GM20431 (cell line): ENCODE data around the gene DISP1.

Experiments used
- in situ Hi-C: fragments of 300-500 bp; cut with MseI, MboI; formaldehyde crosslinking; loops from one replicate; pipeline ENCODE4 v1.15.0; 2020; ENCODE audit warnings: low sequenced_read_pairs; ENCODE audit not compliant: unreplicated experiment

DISP1 gene

GRCh38 chr1:222814536-222815439 lies at the start of gene DISP1:
Gene DISP1 (plus strand): TSS chr1:222815039. CDS start chr1:222942824, 127,785 bp downstream.
- in situ Hi-C loops: no loop called here

GRCh38 chr1:222767152-222767571 lies 47.7 kb upstream of the DISP1 start:
- in situ Hi-C loops: no loop called here

GRCh38 chr1:222768592-222768991 lies 46.2 kb upstream of the DISP1 start:
- in situ Hi-C loops: no loop called here

DNA sequence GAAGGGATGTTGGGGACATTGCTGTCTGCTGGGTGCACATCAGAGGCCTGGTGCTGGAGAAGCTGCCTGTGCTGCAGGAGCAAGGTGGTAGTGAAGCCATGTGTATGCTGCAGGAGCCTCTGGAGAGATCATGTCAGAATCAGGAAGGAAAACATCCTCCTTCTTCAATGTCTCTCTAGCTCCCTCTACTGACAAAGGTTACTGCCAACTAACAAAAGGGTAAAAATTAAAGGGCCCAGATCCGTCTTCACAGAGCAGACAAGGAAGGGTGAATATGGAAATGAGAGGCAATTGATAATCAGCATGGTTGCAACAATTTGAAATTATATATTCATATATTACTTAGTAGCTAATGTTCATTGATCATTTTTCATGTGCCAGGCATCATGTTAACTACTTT lies 45.7 kb upstream of the DISP1 start:
- in situ Hi-C loops: no loop called here

DNA sequence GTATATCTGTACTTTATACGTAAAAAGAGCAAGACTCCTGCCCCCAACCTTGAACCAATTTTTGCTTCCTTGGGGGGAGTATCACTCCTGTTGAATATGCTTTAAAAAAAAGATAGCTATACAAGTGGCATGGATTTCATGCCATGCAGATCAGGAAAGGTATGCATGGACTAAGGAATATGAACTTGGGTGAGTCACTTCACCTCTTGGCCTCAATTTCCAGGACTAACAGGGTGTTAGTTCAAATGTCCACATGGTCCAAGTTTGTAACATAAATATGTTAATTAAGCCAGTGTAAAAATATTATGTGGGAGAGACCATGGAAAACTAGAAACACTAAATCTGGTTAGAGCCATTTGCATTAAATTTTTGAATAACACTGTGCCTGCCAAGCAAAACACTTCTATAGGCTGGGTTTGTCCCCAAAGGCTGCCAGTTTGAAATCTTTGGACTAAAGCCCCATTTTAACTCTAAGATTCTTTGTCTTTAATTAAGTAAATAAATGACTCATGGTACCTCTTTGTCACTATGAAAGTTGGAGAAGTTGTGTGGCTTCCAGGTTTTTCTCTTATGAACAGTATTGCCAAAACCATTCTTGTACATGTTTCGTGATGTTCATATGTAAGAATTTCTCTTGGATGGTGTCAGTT lies 44.7 kb upstream of the DISP1 start:
- in situ Hi-C loops: no loop called here

DNA sequence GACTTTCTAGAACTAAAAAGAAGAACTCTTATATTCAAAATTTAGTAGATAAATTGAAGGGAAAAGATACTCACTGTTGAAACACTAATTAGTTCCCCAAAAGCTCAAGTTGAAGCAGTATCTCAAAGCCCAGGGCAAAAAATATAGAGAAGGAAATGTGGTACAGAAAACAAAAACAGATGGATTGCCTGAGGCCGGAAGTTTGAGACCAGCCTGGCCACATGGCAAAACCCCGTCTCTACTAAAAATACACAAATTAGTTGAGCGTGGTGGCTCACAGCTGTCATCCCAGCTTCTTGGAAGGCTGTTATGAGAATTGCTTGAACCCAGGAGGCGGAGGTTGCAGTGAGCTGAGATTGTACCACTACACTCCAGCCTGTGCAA lies 41.9 kb upstream of the DISP1 start:
- in situ Hi-C loops: no loop called here

DNA sequence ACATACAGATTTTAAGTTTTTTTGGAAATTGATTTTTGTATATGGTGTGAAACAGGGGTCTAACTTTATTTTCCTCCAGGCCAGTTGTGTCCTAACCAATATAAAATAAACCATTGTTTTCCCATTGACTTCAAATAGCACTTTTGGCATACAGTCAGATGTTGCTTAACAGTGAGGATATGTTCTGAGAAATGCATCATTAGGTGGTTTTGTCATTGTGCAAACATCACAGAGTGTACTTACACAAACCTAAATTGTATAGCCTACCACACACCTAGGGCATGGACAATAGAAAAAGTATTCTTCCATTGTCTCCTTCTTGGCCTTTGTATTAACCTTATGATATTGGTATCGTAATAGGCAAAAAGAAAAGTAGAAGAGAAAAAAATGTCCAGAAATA lies 37.4 kb upstream of the DISP1 start:
- in situ Hi-C loops: loop anchor here (25.0 kb wide), 1 partner anchor 310 kb away; no protein-coding TSS in a partner anchor

- in situ Hi-C loops: loop anchor here (25.0 kb wide), 1 partner anchor 309 kb away; no protein-coding TSS in a partner anchor
These were observed 36.9 kb upstream of the DISP1 start for GRCh38 chr1:222777977-222778376.

- in situ Hi-C loops: loop anchor here (25.0 kb wide), 1 partner anchor 306 kb away; no protein-coding TSS in a partner anchor
These were observed 33.6 kb upstream of the DISP1 start for GRCh38 chr1:222781251-222781650.

DNA sequence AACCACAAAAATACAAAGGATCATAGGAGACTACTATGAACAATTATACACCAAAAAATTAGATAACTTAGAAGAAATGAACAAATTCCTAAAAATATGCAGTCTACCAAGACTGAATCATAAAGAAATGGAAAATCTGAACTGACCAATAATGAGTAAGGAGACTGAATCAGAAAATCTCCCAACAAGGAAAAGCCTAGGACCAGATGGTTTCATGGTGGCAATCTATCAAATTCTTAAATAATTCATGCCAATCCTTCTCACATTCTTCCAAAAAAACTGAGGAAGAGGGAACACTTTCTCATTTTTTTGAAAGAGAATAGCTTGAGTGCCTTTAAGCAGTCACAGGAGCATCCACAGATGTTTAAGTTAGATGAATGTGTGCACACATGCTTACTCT lies 31.8 kb upstream of the DISP1 start:
- in situ Hi-C loops: loop anchor here (25.0 kb wide), 1 partner anchor 304 kb away; no protein-coding TSS in a partner anchor

GRCh38 chr1:222784371-222784770 lies 30.5 kb upstream of the DISP1 start:
- in situ Hi-C loops: loop anchor here (25.0 kb wide), 1 partner anchor 303 kb away; no protein-coding TSS in a partner anchor

DNA sequence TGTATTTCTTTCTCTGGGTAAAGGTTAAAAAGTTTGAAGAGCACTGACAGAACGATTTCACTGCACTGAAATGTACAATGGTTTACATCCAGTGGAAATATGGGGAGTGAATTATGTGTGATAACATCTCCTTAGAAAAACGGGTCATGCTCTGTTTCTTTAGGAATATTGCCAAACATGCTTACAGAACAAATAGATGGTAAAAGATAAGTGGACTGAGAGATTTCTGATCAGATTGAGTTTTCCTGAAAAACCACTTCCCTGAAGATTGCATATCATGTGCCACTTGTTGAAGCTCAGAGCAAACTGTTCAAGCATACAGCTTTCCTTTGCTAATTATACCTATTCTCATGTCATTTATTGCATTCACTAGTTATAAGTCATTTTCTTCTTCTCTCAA lies 29.9 kb upstream of the DISP1 start:
- in situ Hi-C loops: loop anchor here (25.0 kb wide), 1 partner anchor 302 kb away; no protein-coding TSS in a partner anchor

- in situ Hi-C loops: loop anchor here (25.0 kb wide), 1 partner anchor 302 kb away; no protein-coding TSS in a partner anchor
These were observed 29.3 kb upstream of the DISP1 start for GRCh38 chr1:222785529-222785928.

DNA sequence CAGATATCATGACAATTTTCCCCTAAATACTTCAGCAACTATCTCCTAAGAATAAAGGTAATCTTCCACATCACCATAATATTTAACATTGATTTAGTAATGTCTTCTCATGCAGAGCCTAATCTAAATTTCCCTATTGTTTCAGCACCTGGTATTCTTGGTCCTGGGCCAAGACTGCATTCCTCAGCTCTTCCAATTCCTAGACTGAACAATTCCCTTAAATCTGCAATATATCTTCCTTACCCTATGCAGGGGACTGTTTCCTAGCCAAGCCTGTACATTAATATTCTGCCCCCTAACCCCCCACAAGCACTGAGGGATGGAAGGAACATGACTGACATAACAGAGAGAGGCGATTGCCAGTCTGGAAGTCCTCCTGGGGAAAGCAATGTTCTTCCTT lies 28.7 kb upstream of the DISP1 start:
- in situ Hi-C loops: loop anchor here (25.0 kb wide), 1 partner anchor 301 kb away; no protein-coding TSS in a partner anchor

DNA sequence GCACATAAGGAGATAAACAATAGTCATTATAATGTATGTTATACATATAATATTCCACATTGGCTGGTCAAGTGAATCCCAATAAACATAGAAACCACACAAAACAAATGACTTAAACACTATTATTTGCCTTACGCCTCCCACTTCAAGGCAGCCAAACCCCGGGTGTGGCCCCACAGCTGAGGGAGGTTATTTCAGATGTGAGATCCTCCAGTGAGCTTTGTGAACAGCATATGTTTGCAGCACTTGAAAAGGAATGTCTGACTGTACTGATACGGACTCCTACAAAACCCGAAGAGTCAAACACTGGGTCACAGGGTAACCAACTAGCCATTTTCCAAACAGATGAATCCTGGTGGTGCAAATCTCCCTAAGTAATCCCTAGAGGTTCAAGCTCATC lies 27.1 kb upstream of the DISP1 start:
- in situ Hi-C loops: loop anchor here (25.0 kb wide), 1 partner anchor 300 kb away; no protein-coding TSS in a partner anchor

DNA sequence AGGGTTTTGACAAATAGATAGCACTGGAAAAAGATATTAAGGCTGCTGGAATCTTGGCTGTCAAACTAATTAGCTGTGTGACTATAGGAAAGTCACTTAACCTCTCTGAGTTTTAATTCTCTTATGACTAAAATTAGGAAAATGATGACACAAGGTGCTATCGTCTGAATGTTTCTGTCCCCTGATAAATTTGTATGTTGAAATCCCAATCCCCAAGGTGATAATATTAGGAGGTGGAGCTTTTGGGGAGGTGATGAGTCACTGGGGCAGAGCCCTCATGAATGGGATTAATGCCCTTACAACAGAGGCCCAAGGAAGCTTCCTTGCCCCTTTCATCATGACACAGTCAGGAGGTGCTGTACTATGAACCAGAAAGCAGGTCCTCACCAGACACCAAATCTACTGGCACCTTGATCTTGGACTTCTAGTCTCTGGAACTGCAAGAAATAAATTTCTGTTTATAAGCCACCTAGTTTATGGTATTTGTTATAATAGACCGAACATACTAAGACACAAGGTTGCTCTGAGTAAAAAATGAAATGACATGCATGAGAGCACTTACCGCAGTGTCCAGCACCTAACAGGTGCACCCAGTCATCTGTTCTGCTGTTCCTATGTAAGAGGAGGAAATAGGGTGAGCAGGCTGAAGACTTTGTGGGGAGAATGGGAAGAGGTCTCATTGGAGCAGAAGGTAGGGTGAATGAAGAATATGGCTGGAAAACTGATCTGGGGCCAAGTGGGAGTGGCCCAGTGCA lies 26.3 kb upstream of the DISP1 start:
- in situ Hi-C loops: loop anchor here (25.0 kb wide), 1 partner anchor 299 kb away; no protein-coding TSS in a partner anchor

DNA sequence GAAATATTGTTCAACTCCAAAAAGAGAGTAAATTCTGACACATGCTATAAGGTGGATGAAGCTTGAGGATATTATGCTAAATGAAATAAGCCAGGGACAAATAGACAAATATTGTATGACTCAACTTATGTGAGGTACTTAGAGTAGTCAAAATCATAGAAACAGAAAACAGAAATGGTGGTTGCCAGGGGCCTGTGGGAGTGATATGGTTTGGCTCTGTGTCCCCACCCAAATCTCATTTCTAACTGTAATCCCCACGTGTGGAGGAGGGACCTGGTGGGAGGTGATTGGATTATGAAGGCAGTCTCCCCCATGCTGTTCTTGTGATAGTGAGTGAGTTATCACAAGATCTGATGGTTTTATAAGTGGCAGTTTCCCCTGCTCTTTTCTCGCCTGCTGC lies 24.7 kb upstream of the DISP1 start:
- in situ Hi-C loops: loop anchor here (25.0 kb wide), 1 partner anchor 297 kb away; no protein-coding TSS in a partner anchor

- in situ Hi-C loops: loop anchor here (25.0 kb wide), 1 partner anchor 297 kb away; no protein-coding TSS in a partner anchor
These were observed 24.3 kb upstream of the DISP1 start for GRCh38 chr1:222790520-222790919.

DNA sequence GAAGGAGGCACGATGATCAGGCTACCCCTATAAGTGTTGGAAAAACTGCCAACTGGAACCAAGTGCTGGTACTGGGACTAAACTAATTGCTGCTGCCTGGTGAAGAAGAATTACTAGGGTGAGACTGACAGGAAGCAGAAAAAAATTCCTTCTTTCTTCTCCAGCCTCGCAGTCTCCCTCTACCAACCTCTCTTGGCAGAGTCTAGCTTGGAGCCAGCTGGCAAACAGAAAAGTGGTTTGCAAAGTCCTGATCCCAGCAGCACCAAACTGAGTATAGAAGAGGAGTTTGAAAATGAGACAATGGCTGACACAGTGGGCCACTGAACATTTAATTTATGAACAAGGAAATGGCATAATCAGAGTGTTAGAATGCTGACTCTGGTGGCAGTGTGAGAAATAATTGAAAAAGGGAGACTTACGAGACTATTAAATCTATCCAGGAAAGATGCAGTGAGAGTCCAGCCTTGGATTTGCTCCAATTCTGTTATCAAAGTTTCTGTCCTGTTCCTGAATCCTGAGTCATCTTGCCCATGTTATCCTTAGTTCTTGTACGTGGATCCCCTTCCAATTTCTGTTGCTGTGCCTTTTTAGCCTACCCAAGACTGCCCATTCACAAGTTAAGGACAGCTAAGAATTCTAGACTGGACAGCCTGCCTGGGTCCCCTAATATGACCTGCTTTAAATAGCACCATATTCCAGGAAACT lies 23.7 kb upstream of the DISP1 start:
- in situ Hi-C loops: loop anchor here (25.0 kb wide), 1 partner anchor 296 kb away; no protein-coding TSS in a partner anchor
